Measurements from ENCODE around the gene MRPS35. TPM values are rescaled to one million over a fixed set of nuclear protein-coding genes. Genes with fewer than 3 reads are reported as not detected.
"Not testable (repeated sequence)": the region's sequence is repeated elsewhere in the genome, so short reads cannot be mapped to it uniquely, and the experiment has no call there.

Gene MRPS35
- total RNA-seq, 1 experiment from 2014 or later: 77.0 TPM

DNA sequence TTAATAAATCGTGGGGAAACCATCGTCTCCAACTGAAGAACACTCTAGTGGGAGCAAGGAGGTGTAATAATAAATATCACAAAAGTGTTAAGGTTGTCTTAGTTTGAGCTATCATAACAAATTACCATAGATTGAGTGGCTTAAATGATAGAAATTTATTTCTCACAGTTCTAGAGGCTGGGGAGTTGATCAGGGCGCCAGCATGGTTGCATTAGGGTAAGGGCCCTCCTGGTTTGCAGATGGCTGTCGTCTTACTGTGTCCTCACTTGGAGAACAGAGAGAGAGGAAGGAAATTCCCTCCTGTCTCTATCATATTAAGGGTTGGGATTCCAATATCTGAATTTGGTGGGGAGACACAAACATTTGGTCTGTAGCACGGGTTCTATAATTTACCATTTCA is 33.0 kb downstream of the MRPS35 start:
- Histone ChIP-seq H2AFZ (ENCODE audit: low read length) (no peak overlapping the region), H3K9me3 (ENCODE audit: low read length) (no peaks in the 10 kb centered on the region), H4K20me1 (ENCODE audit: insufficient read depth, low read depth, low read length) (no peaks in the 10 kb centered on the region), H3K36me3 (ENCODE audit: insufficient read depth, low read length) (peaks cover 24% of the 10 kb centered on the region; the same call in 1 of the 2 replicates), H3K9ac (ENCODE audit: low read length) (no peak overlapping the region), H3K27me3 (ENCODE audit: low read length) (no peaks in the 10 kb centered on the region), H3K79me2 (ENCODE audit: low read length) (peaks cover 53% of the 10 kb centered on the region), H3K4me3 (ENCODE audit: low read length) (no peak overlapping the region), H3K4me2 (ENCODE audit: low read depth, low read length, poor library complexity, severe bottlenecking) (no peak overlapping the region), H3K9me2 (replicated peaks; ENCODE audit: insufficient read depth, low read length) (no peaks in the 10 kb centered on the region), H3K4me1 (ENCODE audit: low read length) (no peaks in the 10 kb centered on the region), H3K27ac (ENCODE audit: low read length) (no peak overlapping the region)
- DNase-seq: no peak

DNA sequence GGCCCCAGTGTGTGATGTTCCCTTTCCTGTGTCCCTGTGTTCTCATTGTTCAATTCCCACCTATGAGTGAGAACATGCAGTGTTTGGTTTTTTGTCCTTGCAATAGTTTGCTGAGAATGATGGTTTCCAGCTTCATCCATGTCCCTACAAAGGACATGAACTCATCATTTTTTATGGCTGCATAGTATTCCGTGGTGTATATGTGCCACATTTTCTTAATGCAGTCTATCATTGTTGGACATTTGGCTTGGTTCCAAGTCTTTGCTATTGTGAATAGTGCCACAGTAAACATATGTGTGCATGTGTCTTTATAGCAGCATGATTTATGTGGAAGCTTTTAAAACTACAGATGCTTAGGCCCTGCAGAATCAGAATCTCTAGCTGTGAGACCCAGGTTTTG is 35.1 kb downstream of the MRPS35 start:
- not testable (repeated sequence) for H3K27me3 ChIP-seq (ENCODE audit: low read length); H3K4me2 ChIP-seq (ENCODE audit: low read depth, low read length, poor library complexity, severe bottlenecking); H3K9me2 ChIP-seq (replicated peaks; ENCODE audit: insufficient read depth, low read length); H2AFZ ChIP-seq (ENCODE audit: low read length); H3K9me3 ChIP-seq (ENCODE audit: low read length); H3K27ac ChIP-seq (ENCODE audit: low read length); H3K4me3 ChIP-seq (ENCODE audit: low read length); H4K20me1 ChIP-seq (ENCODE audit: insufficient read depth, low read depth, low read length); H3K9ac ChIP-seq (ENCODE audit: low read length); DNase-seq; H3K4me1 ChIP-seq (ENCODE audit: low read length)
- peaks cover 11% of the 10 kb centered on the region; the same call in 1 of the 2 replicates for H3K36me3 ChIP-seq (ENCODE audit: insufficient read depth, low read length)
- H3K79me2 ChIP-seq (ENCODE audit: low read length): peaks cover 54% of the 10 kb centered on the region

DNA sequence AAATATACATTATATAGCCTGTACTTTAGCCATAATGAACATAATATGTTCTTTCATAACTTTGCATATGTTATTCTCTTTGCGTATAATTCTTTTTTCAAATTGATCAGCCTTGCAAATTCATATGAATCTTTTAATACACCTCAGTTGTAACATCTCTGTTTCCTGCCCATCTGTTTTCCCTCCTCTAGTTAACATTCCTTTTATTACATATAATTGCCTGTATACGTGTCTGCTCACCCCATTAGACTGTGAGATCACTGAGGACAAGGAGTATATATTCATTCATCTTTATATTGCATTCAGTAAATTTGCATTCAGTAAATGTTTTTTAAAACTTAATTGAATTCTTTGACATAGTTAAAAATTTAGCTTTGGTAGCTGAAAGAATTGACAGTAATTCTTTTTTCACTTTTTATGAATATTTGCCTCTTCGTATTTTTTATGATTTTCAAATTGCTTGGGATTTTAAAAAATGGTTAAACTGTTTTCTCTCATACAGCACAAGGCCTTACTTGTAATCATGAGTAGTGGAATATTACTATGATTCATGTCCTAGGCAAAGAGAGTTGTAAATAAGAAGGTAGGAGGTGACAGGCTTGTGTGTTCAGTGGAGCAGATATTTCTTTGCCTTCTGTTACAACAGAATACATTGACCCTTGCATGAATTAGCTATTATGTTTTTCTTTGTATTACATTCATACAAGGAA is 36.6 kb downstream of the MRPS35 start:
- Histone ChIP-seq H3K9me3 (ENCODE audit: low read length) (no peaks in the 10 kb centered on the region), H2AFZ (ENCODE audit: low read length) (no peak overlapping the region), H3K4me2 (ENCODE audit: low read depth, low read length, poor library complexity, severe bottlenecking) (no peak overlapping the region), H3K79me2 (ENCODE audit: low read length) (peaks cover 46% of the 10 kb centered on the region), H4K20me1 (ENCODE audit: insufficient read depth, low read depth, low read length) (no peaks in the 10 kb centered on the region), H3K9me2 (replicated peaks; ENCODE audit: insufficient read depth, low read length) (no peaks in the 10 kb centered on the region), H3K36me3 (ENCODE audit: insufficient read depth, low read length) (peaks cover 5% of the 10 kb centered on the region; the same call in 1 of the 2 replicates), H3K27ac (ENCODE audit: low read length) (no peak overlapping the region), H3K4me1 (ENCODE audit: low read length) (no peaks in the 10 kb centered on the region), H3K9ac (ENCODE audit: low read length) (no peak overlapping the region), H3K27me3 (ENCODE audit: low read length) (no peaks in the 10 kb centered on the region), H3K4me3 (ENCODE audit: low read length) (no peak overlapping the region)
- no peak for DNase-seq

DNA sequence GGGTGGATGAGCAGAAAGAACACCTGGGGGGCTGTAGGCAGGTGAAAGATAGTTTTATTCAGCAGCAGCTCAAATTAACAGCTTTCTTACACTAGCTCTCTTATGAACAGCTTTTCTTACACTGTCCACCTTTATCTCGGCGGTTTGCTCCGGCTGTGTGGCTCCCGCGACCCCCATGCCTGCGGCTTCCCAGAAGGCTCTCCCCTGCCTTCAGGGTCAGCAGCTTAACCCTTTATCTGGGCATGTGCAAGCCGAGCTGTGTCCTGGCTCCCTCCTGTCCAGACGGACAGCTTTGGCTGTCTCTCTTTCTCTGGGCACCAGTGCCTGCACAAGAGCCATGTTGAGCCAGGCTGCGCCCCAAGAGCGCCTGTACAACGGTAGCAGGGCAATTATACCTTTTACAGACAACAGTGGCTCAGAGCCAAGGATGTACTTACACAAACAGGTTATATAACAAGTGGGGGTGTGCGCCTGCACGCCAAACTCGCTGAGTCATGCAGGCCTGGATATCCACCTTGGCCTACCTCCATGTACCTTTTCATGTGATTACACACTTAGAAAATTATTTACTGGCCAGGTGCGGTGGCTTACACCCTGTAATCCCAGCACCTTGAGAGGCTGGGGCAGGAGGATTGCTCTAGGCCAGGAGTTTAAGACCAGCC is 40.9 kb downstream of the MRPS35 start:
- H3K36me3 ChIP-seq (ENCODE audit: insufficient read depth, low read length): peaks cover 14% of the 10 kb centered on the region
- H3K27me3 ChIP-seq (ENCODE audit: low read length): no peaks in the 10 kb centered on the region
- H3K9me2 ChIP-seq (replicated peaks; ENCODE audit: insufficient read depth, low read length): no peaks in the 10 kb centered on the region
- no peak overlapping the region for H3K9ac ChIP-seq (ENCODE audit: low read length)
- no peak overlapping the region for H3K4me2 ChIP-seq (ENCODE audit: low read depth, low read length, poor library complexity, severe bottlenecking)
- no peak for DNase-seq
- H2AFZ ChIP-seq (ENCODE audit: low read length): no peak overlapping the region
- H3K4me1 ChIP-seq (ENCODE audit: low read length): no peaks in the 10 kb centered on the region
- no peaks in the 10 kb centered on the region for H4K20me1 ChIP-seq (ENCODE audit: insufficient read depth, low read depth, low read length)
- no peak overlapping the region for H3K27ac ChIP-seq (ENCODE audit: low read length)
- H3K9me3 ChIP-seq (ENCODE audit: low read length): no peaks in the 10 kb centered on the region
- H3K4me3 ChIP-seq (ENCODE audit: low read length): no peak overlapping the region
- H3K79me2 ChIP-seq (ENCODE audit: low read length): peaks cover 32% of the 10 kb centered on the region

DNA sequence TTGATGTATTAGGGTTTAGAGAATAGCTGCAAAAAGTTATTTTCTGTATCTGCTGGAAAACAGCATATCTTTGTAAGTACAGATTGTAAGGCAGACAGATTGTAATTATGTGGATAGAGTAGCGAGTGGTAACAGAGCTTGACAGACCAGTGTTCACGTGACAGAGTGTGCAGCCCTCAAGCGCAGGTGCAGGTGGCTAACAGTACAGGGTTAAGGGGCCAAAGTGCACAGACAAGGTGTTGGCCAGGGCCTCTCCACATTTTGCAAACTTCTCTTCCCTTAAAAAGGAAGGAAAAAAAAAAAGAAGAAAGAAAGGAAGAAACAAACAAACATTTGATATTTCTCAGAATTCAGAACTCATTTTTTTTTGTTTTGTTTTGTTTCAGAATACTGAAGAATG is 44.2 kb downstream of the MRPS35 start:
- Histone ChIP-seq H3K4me1 (ENCODE audit: low read length) (no peaks in the 10 kb centered on the region), H3K4me2 (ENCODE audit: low read depth, low read length, poor library complexity, severe bottlenecking) (no peak overlapping the region), H3K79me2 (ENCODE audit: low read length) (peaks cover 10% of the 10 kb centered on the region), H3K36me3 (ENCODE audit: insufficient read depth, low read length) (peaks cover 18% of the 10 kb centered on the region), H4K20me1 (ENCODE audit: insufficient read depth, low read depth, low read length) (no peaks in the 10 kb centered on the region), H3K9me2 (replicated peaks; ENCODE audit: insufficient read depth, low read length) (no peaks in the 10 kb centered on the region), H2AFZ (ENCODE audit: low read length) (no peak overlapping the region), H3K9ac (ENCODE audit: low read length) (no peak overlapping the region), H3K27ac (ENCODE audit: low read length) (no peak overlapping the region), H3K9me3 (ENCODE audit: low read length) (no peaks in the 10 kb centered on the region), H3K4me3 (ENCODE audit: low read length) (no peak overlapping the region), H3K27me3 (ENCODE audit: low read length) (no peaks in the 10 kb centered on the region)
- no peak for DNase-seq

DNA sequence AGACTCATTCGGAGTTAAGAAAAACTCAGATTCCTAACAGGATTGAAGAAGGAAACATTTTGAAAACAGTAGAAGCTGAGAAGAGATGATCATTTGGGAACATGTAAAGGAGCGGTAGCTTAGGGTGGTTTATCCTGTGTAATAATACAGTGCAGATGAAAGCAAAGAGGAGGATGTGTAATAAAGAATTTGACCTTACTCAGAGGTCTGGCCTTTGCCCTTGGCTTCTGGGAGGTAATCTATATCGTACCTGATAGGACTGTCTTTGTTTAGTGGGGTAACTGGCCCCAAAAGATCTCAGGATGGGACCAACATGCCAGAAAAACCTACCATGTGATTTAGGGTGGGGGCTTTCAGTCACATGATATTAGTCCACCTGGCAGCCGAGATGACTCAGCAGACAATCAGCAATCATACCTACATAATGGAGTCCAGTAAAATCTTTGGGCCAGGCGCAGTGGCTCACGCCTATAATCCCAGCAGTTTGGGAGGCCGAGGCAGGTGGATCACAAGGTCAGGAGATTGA is 46.1 kb downstream of the MRPS35 start:
- Histone ChIP-seq H3K9me3 (ENCODE audit: low read length) (no peaks in the 10 kb centered on the region), H3K79me2 (ENCODE audit: low read length) (0 out of 2 replicates have a peak, but pooled peaks cover 5% of the 10 kb centered on the region), H4K20me1 (ENCODE audit: insufficient read depth, low read depth, low read length) (no peaks in the 10 kb centered on the region), H3K9me2 (replicated peaks; ENCODE audit: insufficient read depth, low read length) (no peaks in the 10 kb centered on the region), H3K4me2 (ENCODE audit: low read depth, low read length, poor library complexity, severe bottlenecking) (no peak overlapping the region), H3K4me1 (ENCODE audit: low read length) (no peaks in the 10 kb centered on the region), H3K36me3 (ENCODE audit: insufficient read depth, low read length) (peaks cover 18% of the 10 kb centered on the region), H3K27me3 (ENCODE audit: low read length) (no peaks in the 10 kb centered on the region), H2AFZ (ENCODE audit: low read length) (no peak overlapping the region), H3K9ac (ENCODE audit: low read length) (no peak overlapping the region), H3K27ac (ENCODE audit: low read length) (no peak overlapping the region), H3K4me3 (ENCODE audit: low read length) (no peak overlapping the region)
- DNase-seq: no peak

DNA sequence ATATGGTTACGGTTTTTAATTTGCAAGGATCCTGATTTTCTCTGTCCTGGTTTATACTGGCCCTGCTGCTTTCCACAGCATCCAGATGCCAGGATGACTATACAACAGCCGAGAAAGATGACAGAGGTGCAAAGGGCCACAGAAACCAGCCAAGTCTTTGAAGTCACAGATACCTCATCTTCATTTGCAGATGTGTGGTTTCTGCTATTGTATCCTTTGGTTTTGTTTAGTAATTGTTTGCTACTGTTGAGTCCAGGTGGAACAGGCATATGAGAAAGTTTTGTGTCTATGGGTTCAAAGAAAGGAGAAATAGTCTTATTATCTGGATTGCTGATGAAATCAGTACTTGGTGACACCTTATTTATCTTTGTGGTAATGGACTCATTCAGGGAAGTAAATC is 52.1 kb downstream of the MRPS35 start:
- Histone ChIP-seq H3K4me2 (ENCODE audit: low read depth, low read length, poor library complexity, severe bottlenecking) (no peak overlapping the region), H3K9me2 (replicated peaks; ENCODE audit: insufficient read depth, low read length) (no peaks in the 10 kb centered on the region), H3K9me3 (ENCODE audit: low read length) (no peaks in the 10 kb centered on the region), H3K79me2 (ENCODE audit: low read length) (no peaks in the 10 kb centered on the region), H3K4me1 (ENCODE audit: low read length) (no peaks in the 10 kb centered on the region), H3K27me3 (ENCODE audit: low read length) (no peaks in the 10 kb centered on the region), H2AFZ (ENCODE audit: low read length) (no peak overlapping the region), H4K20me1 (ENCODE audit: insufficient read depth, low read depth, low read length) (no peaks in the 10 kb centered on the region), H3K27ac (ENCODE audit: low read length) (no peak overlapping the region), H3K36me3 (ENCODE audit: insufficient read depth, low read length) (no peaks in the 10 kb centered on the region), H3K9ac (ENCODE audit: low read length) (no peak overlapping the region), H3K4me3 (ENCODE audit: low read length) (no peak overlapping the region)
- DNase-seq: no peak

DNA sequence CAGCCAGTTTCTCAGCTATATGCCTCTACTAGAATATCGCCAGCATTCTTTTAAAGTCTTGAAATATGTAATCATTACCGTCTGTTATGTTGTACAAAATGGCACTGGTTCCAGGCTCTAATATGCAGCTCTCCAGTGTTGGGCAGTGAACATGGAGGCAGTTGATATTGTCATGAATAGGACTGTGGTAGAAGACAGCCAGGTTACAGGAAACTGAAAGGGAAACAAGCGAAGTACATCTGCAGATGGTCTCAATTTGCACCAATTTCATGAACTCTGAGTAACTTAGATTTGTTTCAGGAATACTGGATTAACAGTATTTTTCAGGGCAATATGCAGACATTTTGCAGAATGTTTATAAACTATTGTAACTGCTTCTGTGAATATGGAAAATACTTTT is 56.0 kb downstream of the MRPS35 start:
- H3K79me2 ChIP-seq (ENCODE audit: low read length): no peaks in the 10 kb centered on the region

More for the DNA sequence above, 56.0 kb downstream of the MRPS35 start:
- Histone ChIP-seq H3K27me3 (ENCODE audit: low read length) (no peaks in the 10 kb centered on the region), H3K4me1 (ENCODE audit: low read length) (no peaks in the 10 kb centered on the region), H3K4me3 (ENCODE audit: low read length) (no peak overlapping the region), H3K4me2 (ENCODE audit: low read depth, low read length, poor library complexity, severe bottlenecking) (no peak overlapping the region), H4K20me1 (ENCODE audit: insufficient read depth, low read depth, low read length) (no peaks in the 10 kb centered on the region), H2AFZ (ENCODE audit: low read length) (no peak overlapping the region), H3K9ac (ENCODE audit: low read length) (no peak overlapping the region), H3K27ac (ENCODE audit: low read length) (no peak overlapping the region), H3K9me3 (ENCODE audit: low read length) (no peaks in the 10 kb centered on the region), H3K36me3 (ENCODE audit: insufficient read depth, low read length) (no peaks in the 10 kb centered on the region), H3K9me2 (replicated peaks; ENCODE audit: insufficient read depth, low read length) (no peaks in the 10 kb centered on the region)
- DNase-seq: no peak
